ENCODE data around the gene LRRFIP1. TPM values are rescaled to one million over a fixed set of nuclear protein-coding genes. Genes with fewer than 3 reads are reported as not detected.

Gene LRRFIP1
- total and polyA plus RNA-seq, 9 of the 15 experiments (the other 6 are each of a cell fraction or from before 2014, with no cell fraction given), result 13.1 to 45.2 (median 31.3) TPM

- peaks cover 6% of the 10 kb centered on the region; the same call in 1 of the 2 replicates for H4K20me1 ChIP-seq (replicated peaks; ENCODE audit: control insufficient read depth, insufficient read depth, low read length)
- ChIA-PET CTCF (ENCODE audit: low intra/inter-chr PET ratio) (no interaction called here), POLR2A (no interaction called here)
- ATAC-seq, result no peak
- H3K27ac ChIP-seq (ENCODE audit: extremely low read depth, low read depth, low read length), result no peak overlapping the region
- DNase-seq (ENCODE audit: extremely low read depth in 1 of 4, low spot score in 3 of 4), result no peak
- WGBS (ENCODE audit: insufficient coverage, low coverage, missing lambda C conversion rate), result 0% methylated on average over 5 of the region's 5 CpGs
- H3K4me1 ChIP-seq (replicated peaks in 1 of 2; ENCODE audit: control insufficient read depth in 2 of 2, insufficient read depth in 2 of 2, low read length in 2 of 2), result peaks cover 0 to 4% of the 10 kb centered on the region in 2 experiments; a peak in 1 of 5 replicates
- no TSS peak for BruUV-seq (replicated peaks)
- no peaks in the 10 kb centered on the region for H3K79me2 ChIP-seq (ENCODE audit: control insufficient read depth, insufficient read depth, low read length)
- peaks cover 13 to 68% of the 10 kb centered on the region in 2 experiments; a peak in 4 of 5 replicates for H3K27me3 ChIP-seq (ENCODE audit: control insufficient read depth in 2 of 2, insufficient read depth in 2 of 2, low read length in 2 of 2)
- H3K36me3 ChIP-seq (ENCODE audit: control insufficient read depth, insufficient read depth, low read length), result no peaks in the 10 kb centered on the region
- intact Hi-C loops (cut with micrococcal nuclease) (no loop called here), in situ Hi-C loops (cut with MboI) (no loop called here)
- no peak overlapping the region for H3K4me2 ChIP-seq (ENCODE audit: insufficient read depth, low read length)
- H3K9me1 ChIP-seq (ENCODE audit: control insufficient read depth, insufficient read depth, low read length), result no peaks in the 10 kb centered on the region
- TF ChIP-seq SP1 (CRISPR knock-in tag; IDR thresholded peaks at IDR 0.05) (no peak), SRF (CRISPR knock-in tag; IDR thresholded peaks at IDR 0.05) (no peak), COPS2 (conservative IDR thresholded peaks at IDR 0.05) (no peak), SOX6 (IDR thresholded peaks at IDR 0.05) (no peak)
- TF ChIP-seq, protein P1, sequence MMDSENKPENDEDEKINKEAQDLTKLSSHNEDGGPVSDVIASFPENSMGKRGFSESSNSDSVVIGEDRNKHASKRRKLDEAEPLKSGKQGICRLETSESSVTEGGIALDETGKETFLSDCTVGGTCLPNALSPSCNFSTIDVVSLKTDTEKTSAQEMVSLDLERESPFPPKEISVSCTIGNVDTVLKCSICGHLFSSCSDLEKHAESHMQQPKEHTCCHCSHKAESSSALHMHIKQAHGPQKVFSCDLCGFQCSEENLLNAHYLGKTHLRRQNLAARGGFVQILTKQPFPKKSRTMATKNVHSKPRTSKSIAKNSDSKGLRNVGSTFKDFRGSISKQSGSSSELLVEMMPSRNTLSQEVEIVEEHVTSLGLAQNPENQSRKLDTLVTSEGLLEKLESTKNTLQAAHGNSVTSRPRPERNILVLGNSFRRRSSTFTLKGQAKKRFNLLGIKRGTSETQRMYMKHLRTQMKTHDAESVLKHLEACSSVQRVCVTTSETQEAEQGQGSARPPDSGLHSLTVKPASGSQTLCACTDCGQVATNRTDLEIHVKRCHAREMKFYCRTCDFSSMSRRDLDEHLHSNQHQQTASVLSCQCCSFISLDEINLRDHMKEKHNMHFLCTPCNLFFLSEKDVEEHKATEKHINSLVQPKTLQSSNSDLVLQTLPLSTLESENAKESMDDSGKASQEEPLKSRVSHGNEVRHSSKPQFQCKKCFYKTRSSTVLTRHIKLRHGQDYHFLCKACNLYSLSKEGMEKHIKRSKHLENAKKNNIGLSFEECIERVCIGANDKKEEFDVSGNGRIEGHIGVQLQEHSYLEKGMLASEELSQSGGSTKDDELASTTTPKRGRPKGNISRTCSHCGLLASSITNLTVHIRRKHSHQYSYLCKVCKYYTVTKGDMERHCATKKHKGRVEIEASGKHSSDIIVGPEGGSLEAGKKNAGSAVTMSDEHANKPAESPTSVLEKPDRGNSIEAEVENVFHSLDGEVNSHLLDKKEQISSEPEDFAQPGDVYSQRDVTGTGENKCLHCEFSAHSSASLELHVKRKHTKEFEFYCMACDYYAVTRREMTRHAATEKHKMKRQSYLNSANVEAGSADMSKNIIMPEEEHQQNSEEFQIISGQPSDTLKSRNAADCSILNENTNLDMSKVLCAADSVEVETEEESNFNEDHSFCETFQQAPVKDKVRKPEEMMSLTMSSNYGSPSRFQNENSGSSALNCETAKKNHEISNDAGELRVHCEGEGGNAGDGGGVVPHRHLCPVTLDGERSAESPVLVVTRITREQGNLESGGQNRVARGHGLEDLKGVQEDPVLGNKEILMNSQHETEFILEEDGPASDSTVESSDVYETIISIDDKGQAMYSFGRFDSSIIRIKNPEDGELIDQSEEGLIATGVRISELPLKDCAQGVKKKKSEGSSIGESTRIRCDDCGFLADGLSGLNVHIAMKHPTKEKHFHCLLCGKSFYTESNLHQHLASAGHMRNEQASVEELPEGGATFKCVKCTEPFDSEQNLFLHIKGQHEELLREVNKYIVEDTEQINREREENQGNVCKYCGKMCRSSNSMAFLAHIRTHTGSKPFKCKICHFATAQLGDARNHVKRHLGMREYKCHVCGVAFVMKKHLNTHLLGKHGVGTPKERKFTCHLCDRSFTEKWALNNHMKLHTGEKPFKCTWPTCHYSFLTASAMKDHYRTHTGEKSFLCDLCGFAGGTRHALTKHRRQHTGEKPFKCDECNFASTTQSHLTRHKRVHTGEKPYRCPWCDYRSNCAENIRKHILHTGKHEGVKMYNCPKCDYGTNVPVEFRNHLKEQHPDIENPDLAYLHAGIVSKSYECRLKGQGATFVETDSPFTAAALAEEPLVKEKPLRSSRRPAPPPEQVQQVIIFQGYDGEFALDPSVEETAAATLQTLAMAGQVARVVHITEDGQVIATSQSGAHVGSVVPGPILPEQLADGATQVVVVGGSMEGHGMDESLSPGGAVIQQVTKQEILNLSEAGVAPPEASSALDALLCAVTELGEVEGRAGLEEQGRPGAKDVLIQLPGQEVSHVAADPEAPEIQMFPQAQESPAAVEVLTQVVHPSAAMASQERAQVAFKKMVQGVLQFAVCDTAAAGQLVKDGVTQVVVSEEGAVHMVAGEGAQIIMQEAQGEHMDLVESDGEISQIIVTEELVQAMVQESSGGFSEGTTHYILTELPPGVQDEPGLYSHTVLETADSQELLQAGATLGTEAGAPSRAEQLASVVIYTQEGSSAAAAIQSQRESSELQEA (IDR thresholded peaks at IDR 0.05; ENCODE audit: low read depth), result no peak
- FAIRE-seq, result no peak
- H2AFZ ChIP-seq (ENCODE audit: low read depth, low read length), result no peak overlapping the region
- H3K4me3 ChIP-seq, result no peak overlapping the region
- no peaks in the 10 kb centered on the region for H3K9me3 ChIP-seq (replicated peaks; ENCODE audit: control insufficient read depth, insufficient read depth, low read depth, low read length)
- H3K9ac ChIP-seq (ENCODE audit: insufficient read depth in 1 of 2, low read depth in 2 of 2, low read length in 2 of 2), result no peak overlapping the region
These were observed 32.9 kb upstream of the LRRFIP1 start for GRCh38 chr2:237594514-237594871.

Data from K562 (cell line).